Renal cortical epithelial cell (primary cell): Measurements from ENCODE around the gene MRPL51. TPM values are rescaled to one million over a fixed set of nuclear protein-coding genes. Genes with fewer than 3 reads are reported as not detected.

Experiments
- DNase-seq: peaks from one replicate; pipeline ENCODE4 v3.0.0-alpha.2; 2011; ENCODE audit warnings: low read depth
- total RNA-seq: library from RNA; depleted of rRNA; stranded (reverse); fragments of >200 nt; gene quantifications from 2 replicates; pipeline ENCODE4 v1.2.3, GENCODE V29; 2014

The MRPL51 gene
- 57.1 and 84.9 TPM in 2 replicates for total RNA-seq

DNA sequence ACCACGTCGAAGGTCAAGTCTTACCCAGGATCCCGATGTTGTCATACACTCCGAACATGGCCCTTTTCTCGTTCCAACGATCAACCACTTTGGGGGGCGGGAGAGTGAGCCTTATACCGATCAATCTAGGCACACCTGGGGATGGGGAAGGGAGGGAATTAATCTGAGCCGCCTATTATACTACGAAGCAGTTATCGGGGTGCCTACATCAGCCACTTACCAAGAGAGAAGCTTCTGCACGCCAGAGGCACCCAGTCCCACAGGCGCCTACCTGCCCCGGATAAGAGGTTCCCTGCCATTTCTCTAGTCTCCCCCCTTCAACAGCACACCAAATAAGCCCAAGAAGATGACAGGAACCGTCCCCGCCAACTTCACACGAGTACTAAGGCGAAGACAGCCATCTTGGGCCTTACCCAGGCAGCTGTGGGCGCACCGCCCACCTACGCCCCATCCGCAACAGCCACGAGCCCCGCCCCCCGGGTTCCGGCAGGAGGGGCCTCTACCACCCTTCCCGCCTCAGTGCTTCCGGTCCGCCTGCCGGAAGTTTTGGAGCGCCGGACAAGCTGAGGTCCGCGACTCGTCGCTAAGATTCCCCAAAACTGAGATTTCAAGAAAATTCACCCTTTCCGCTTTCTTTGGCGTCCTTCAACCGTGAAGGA lies at the start of gene MRPL51:
Gene MRPL51, minus strand, starts transcription at position 425 of the 659 bp plus-strand sequence. Its CDS starts 126 bp downstream, at position 299.
- peak; percentile 83 for DNase-seq

DNA sequence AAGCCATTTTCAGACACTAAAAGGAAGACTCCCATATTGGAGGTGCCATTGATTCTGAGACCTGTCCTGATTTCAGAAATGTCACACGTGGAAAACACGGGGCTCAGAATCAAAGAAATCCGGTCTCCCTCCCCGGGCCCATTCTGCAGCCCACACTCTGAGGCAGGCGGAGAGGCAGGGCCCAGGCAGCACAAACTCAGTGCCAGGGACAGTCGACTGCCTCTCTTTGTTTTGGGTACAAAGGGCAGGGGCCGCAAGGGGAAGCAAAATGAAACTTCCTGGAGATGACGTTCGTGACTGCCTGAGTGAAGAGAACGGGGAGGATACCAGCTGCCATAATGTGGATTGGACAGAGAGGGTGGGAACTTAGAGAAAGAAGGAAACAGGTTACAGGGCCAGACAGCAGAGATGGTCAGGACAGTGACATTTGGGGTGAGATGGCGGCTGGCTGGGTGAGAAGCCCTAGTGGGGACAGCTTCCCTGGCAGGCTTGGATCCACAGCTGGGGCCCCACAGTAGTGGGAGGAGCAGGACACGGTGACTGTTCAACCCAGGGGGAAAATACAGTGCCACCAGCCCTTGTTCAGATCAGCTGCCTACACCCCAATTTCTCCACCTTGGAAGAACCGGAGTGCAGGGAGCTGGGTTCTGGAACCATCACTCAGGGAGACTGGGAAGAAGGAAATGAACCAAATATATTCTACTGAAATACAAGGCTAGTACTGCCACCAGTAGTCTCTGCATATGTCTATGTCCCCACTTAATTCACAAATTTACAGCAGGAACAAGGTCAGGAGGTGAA lies 49.3 kb upstream of the MRPL51 start:
- DNase-seq, result no peak

- DNase-seq, result no peak
Observed at GRCh38 chr12:6541371-6542165, 48.5 kb upstream of the MRPL51 start.

DNA sequence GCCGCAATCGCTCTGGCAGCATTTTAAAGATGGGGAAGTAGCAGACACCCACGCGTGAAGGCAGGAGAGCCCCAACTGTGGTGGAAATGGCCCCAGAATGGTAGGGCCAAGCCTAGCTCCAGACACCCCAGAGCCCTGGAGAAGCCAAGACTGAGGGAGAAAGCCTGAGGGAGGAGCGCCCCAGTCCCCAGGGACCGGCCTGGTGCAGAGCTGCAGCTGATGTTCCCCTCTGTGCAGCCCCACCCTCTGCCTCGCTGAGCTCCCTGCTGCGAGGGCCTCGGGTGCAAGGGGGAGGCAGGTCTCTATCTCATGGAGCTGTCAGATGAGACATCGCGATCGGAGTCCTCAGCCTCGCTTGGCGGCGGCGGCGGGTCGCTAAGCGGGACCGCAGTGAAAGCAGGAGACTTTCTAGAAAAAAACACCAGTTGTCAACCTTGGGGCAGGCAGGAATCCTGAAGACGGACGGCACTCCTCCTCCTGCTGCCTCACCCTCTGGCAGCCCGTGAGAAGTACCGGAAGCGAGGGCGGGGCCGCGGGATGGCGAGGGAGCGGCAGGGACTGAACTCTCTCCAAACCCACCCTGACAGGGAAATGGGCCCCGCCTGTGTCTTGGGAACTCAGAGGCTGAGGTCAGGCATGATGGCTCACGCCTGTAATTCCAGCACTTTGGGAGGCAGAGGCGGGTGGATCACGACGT lies 47.3 kb upstream of the MRPL51 start:
- peak; percentile 71 for DNase-seq

DNA sequence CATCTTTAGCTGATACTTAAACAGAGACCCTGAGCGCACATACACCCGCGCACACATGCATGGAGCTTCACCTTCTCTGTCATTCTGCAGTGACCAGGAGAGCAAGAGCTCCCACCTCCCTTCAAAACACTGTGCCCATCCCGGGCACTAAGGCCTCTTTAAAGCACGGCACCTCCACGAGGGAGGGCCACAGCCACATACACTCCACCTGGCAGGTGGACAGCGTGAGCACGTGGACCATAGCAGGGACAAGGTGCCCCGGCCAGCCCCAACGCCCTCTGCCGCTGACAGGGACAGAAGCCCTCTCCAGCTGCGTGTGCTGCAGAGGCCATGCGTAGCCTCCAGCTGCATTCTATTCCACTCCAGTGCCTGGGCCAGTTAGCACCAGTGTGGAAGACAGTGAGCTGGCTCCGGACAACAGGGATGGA lies 46.7 kb upstream of the MRPL51 start:
- no peak for DNase-seq

GRCh38 chr12:6539314-6539682 lies 46.2 kb upstream of the MRPL51 start:
- DNase-seq, result no peak

DNA sequence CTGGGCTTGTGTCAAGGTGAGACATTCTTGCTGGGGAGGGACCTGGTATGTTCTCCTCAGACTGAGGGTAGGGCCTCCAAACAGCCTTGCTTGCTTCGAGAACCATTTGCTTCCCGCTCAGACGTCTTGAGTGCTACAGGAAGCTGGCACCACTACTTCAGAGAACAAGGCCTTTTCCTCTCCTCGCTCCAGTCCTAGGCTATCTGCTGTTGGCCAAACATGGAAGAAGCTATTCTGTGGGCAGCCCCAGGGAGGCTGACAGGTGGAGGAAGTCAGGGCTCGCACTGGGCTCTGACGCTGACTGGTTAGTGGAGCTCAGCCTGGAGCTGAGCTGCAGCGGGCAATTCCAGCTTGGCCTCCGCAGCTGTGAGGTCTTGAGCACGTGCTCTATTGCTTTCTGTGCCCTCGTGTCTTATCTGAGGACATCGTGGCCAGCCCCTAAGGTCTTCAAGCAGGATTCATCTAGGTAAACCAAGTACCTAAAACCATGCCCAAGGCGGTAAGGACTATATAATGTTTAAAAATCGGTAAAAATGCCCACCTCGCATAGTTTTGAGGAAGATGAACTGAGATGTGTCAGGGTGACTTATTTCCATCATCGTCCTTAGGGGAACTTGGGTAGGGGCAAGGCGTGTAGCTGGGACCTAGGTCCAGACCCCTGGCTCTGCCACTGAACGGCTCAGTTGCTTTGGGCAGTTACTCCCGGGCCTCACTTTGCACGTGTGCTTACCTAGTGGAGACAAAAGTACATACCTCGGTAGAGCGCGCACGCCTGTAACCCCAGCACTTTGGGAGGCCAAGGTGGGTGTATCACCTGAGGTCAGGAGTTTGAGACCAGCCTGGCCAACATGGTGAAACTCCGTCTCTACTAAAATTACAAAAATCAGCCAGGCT lies 45.6 kb upstream of the MRPL51 start:
- no peak for DNase-seq

- DNase-seq, result peak; percentile 67
Observed at GRCh38 chr12:6537580-6538419, 44.7 kb upstream of the MRPL51 start.

- DNase-seq, result no peak
Observed at GRCh38 chr12:6536894-6537579, 44.0 kb upstream of the MRPL51 start.

- no peak for DNase-seq
Observed at GRCh38 chr12:6535960-6536847, 43.1 kb upstream of the MRPL51 start.

- no peak for DNase-seq
Observed at GRCh38 chr12:6535697-6535946, 42.6 kb upstream of the MRPL51 start.

- peak; percentile 35 for DNase-seq
Observed at GRCh38 chr12:6534945-6535696, 42.1 kb upstream of the MRPL51 start.

- DNase-seq, result no peak
Observed at GRCh38 chr12:6534695-6534944, 41.6 kb upstream of the MRPL51 start.

- peak; percentile 90 for DNase-seq
Observed at GRCh38 chr12:6533923-6534694, 41.0 kb upstream of the MRPL51 start, which contains the start of gene GAPDH. Gene GAPDH (plus strand): TSS chr12:6534517. CDS start chr12:6534833, 316 bp downstream.

DNA sequence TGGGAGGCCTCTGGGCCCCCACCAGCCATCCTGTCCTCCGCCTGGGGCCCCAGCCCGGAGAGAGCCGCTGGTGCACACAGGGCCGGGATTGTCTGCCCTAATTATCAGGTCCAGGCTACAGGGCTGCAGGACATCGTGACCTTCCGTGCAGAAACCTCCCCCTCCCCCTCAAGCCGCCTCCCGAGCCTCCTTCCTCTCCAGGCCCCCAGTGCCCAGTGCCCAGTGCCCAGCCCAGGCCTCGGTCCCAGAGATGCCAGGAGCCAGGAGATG lies 40.5 kb upstream of the MRPL51 start:
- no peak for DNase-seq

DNA sequence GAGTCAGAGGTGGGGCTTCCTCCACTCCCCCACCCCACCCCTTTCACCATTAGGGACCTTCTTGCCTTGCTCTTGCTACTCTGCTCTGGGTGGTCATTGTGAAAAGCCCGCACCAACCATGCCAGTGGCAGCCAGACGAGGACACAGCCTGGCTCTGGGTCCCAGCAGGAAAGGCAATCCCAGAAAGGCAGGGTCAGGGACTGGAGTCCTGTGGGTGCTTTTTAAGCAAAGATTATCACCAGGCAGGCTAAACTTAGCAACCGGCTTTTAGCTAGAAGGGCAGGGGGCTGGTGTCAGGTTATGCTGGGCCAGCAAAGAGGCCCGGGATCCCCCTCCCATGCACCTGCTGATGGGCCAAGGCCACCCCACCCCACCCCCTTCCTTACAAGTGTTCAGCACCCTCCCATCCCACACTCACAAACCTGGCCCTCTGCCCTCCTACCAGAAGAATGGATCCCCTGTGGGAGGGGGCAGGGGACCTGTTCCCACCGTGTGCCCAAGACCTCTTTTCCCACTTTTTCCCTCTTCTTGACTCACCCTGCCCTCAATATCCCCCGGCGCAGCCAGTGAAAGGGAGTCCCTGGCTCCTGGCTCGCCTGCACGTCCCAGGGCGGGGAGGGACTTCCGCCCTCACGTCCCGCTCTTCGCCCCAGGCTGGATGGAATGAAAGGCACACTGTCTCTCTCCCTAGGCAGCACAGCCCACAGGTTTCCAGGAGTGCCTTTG lies 40.0 kb upstream of the MRPL51 start:
- peak; percentile 59 for DNase-seq
